ENCODE measurements around the gene OSMR. TPM values are rescaled to one million over a fixed set of nuclear protein-coding genes. Genes with fewer than 3 reads are reported as not detected.

OSMR gene
- total and polyA plus RNA-seq, 2 experiments from 2014 or later: 1.5 to 2.6 TPM

- TF ChIP-seq, protein P1, sequence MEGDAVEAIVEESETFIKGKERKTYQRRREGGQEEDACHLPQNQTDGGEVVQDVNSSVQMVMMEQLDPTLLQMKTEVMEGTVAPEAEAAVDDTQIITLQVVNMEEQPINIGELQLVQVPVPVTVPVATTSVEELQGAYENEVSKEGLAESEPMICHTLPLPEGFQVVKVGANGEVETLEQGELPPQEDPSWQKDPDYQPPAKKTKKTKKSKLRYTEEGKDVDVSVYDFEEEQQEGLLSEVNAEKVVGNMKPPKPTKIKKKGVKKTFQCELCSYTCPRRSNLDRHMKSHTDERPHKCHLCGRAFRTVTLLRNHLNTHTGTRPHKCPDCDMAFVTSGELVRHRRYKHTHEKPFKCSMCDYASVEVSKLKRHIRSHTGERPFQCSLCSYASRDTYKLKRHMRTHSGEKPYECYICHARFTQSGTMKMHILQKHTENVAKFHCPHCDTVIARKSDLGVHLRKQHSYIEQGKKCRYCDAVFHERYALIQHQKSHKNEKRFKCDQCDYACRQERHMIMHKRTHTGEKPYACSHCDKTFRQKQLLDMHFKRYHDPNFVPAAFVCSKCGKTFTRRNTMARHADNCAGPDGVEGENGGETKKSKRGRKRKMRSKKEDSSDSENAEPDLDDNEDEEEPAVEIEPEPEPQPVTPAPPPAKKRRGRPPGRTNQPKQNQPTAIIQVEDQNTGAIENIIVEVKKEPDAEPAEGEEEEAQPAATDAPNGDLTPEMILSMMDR (conservative IDR thresholded peaks at IDR 0.05; ENCODE audit: low read depth in 2 of 2): no peak
- TF ChIP-seq JUNB (IDR thresholded peaks at IDR 0.05; ENCODE audit: unreplicated experiment) (no peak), POLR2AphosphoS5 (IDR thresholded peaks at IDR 0.05; ENCODE audit: low read depth) (no peak), ZNF331 (CRISPR knock-in tag; IDR thresholded peaks at IDR 0.05; ENCODE audit: low read depth) (no peak), EZH2 (IDR thresholded peaks at IDR 0.05; ENCODE audit: low read depth, unreplicated experiment) (no peak), ZNF114 (CRISPR knock-in tag; IDR thresholded peaks at IDR 0.05) (no peak), REST (IDR thresholded peaks at IDR 0.05; ENCODE audit: unreplicated experiment) (no peak), EZH2phosphoT487 (IDR thresholded peaks at IDR 0.05; ENCODE audit: unreplicated experiment) (no peak), NANOG (IDR thresholded peaks at IDR 0.05; ENCODE audit: borderline replicate concordance) (no peak)
These were observed 24.1 kb upstream of the OSMR start (continued) for GRCh38 chr5:38821679-38822078.

GRCh38 chr5:38823503-38823902 is 22.3 kb upstream of the OSMR start:
- no peaks in the 10 kb centered on the region for H3K36me3 ChIP-seq (ENCODE audit: insufficient read depth)
- no peak overlapping the region for H3K4me2 ChIP-seq
- no peak overlapping the region for H3K27ac ChIP-seq (ENCODE audit: low read depth)
- no peaks in the 10 kb centered on the region for H3K79me2 ChIP-seq (replicated peaks; ENCODE audit: insufficient read depth)
- no peaks in the 10 kb centered on the region for H4K20me1 ChIP-seq (replicated peaks; ENCODE audit: insufficient read depth)
- H3F3A ChIP-seq (replicated peaks; ENCODE audit: low read depth): peaks cover 10% of the 10 kb centered on the region; the same call in 1 of the 2 replicates
- Mint-ChIP-seq H3K9me3 (peaks cover 20% of the 10 kb centered on the region), H3K27me3 (ENCODE audit: insufficient read depth, low read depth, poor library complexity) (peaks cover 2% of the 10 kb centered on the region), H3K27ac (no peak overlapping the region), H3K36me3 (ENCODE audit: low read depth) (peaks cover 7% of the 10 kb centered on the region), H3K4me3 (no peak overlapping the region), H3K4me1 (no peaks in the 10 kb centered on the region)
- no peak overlapping the region for H3K4me3 ChIP-seq
- H3K9me2 ChIP-seq (ENCODE audit: insufficient read depth): peaks cover 10% of the 10 kb centered on the region; the same call in 1 of the 2 replicates
- no peaks in the 10 kb centered on the region for H3K27me3 ChIP-seq (ENCODE audit: insufficient read depth)
- H3K4me1 ChIP-seq (ENCODE audit: insufficient read depth): no peaks in the 10 kb centered on the region
- H2AFZ ChIP-seq: no peak overlapping the region
- DNase-seq (ENCODE audit: low spot score) (no peak), ATAC-seq (no peak)
- TF ChIP-seq, protein P2, sequence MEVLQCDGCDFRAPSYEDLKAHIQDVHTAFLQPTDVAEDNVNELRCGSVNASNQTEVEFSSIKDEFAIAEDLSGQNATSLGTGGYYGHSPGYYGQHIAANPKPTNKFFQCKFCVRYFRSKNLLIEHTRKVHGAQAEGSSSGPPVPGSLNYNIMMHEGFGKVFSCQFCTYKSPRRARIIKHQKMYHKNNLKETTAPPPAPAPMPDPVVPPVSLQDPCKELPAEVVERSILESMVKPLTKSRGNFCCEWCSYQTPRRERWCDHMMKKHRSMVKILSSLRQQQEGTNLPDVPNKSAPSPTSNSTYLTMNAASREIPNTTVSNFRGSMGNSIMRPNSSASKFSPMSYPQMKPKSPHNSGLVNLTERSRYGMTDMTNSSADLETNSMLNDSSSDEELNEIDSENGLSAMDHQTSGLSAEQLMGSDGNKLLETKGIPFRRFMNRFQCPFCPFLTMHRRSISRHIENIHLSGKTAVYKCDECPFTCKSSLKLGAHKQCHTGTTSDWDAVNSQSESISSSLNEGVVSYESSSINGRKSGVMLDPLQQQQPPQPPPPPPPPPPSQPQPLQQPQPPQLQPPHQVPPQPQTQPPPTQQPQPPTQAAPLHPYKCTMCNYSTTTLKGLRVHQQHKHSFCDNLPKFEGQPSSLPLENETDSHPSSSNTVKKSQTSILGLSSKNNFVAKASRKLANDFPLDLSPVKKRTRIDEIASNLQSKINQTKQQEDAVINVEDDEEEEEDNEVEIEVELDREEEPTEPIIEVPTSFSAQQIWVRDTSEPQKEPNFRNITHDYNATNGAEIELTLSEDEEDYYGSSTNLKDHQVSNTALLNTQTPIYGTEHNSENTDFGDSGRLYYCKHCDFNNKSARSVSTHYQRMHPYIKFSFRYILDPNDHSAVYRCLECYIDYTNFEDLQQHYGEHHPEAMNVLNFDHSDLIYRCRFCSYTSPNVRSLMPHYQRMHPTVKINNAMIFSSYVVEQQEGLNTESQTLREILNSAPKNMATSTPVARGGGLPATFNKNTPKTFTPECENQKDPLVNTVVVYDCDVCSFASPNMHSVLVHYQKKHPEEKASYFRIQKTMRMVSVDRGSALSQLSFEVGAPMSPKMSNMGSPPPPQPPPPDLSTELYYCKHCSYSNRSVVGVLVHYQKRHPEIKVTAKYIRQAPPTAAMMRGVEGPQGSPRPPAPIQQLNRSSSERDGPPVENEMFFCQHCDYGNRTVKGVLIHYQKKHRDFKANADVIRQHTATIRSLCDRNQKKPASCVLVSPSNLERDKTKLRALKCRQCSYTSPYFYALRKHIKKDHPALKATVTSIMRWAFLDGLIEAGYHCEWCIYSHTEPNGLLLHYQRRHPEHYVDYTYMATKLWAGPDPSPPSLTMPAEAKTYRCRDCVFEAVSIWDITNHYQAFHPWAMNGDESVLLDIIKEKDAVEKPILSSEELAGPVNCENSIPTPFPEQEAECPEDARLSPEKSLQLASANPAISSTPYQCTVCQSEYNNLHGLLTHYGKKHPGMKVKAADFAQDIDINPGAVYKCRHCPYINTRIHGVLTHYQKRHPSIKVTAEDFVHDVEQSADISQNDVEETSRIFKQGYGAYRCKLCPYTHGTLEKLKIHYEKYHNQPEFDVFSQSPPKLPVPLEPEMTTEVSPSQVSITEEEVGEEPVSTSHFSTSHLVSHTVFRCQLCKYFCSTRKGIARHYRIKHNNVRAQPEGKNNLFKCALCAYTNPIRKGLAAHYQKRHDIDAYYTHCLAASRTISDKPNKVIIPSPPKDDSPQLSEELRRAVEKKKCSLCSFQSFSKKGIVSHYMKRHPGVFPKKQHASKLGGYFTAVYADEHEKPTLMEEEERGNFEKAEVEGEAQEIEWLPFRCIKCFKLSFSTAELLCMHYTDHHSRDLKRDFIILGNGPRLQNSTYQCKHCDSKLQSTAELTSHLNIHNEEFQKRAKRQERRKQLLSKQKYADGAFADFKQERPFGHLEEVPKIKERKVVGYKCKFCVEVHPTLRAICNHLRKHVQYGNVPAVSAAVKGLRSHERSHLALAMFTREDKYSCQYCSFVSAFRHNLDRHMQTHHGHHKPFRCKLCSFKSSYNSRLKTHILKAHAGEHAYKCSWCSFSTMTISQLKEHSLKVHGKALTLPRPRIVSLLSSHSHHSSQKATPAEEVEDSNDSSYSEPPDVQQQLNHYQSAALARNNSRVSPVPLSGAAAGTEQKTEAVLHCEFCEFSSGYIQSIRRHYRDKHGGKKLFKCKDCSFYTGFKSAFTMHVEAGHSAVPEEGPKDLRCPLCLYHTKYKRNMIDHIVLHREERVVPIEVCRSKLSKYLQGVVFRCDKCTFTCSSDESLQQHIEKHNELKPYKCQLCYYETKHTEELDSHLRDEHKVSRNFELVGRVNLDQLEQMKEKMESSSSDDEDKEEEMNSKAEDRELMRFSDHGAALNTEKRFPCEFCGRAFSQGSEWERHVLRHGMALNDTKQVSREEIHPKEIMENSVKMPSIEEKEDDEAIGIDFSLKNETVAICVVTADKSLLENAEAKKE (CRISPR knock-in tag; IDR thresholded peaks at IDR 0.05): no peak
- TF ChIP-seq REST (IDR thresholded peaks at IDR 0.05; ENCODE audit: unreplicated experiment) (no peak), POLR2AphosphoS5 (IDR thresholded peaks at IDR 0.05; ENCODE audit: low read depth) (no peak)

Measured in GM23338 (cell line).